ENCODE data around the gene ETS1. TPM values are rescaled to one million over a fixed set of nuclear protein-coding genes. Genes with fewer than 3 reads are reported as not detected.

Gene ETS1
- polyA plus RNA-seq, 4 donors, result 5.1 to 31.5 (median 20.9) TPM

DNA sequence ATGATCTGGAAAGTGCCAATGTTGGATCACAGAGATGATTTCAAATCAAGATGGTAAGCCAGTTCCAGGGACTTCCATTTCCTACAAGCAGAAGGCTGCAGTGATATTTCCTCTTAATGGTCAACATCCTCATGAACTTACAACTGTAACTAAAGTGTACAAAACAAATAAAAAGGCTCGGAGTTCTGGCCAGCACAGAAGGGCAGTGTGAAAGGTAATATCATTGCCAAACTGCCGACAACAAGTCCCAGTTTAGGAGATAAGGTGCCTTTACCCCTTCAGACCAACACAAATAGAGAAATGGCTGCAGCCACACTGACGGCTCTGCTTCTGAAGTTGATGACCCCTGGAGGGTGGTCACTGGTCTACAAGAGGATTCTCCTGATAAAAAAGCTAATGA is 91.1 kb downstream of the ETS1 start:
- Histone ChIP-seq H3K27ac (ENCODE audit: low read depth in 1 of 3, low read length in 2 of 3) (peak overlapping the region in 2 of 3 donors; percentile 16 to 56), H3K27me3 (ENCODE audit: control insufficient read depth in 3 of 3, insufficient read depth in 3 of 3, low read length in 3 of 3) (no peaks in the 10 kb centered on the region), H3K36me3 (ENCODE audit: control insufficient read depth in 3 of 3, insufficient read depth in 2 of 3, low read depth in 1 of 3, low read length in 3 of 3) (peaks cover 0 to 4% (median 3%) of the 10 kb centered on the region in 3 donors), H3K4me3 (ENCODE audit: low read depth in 1 of 3, low read length in 3 of 3) (no peak overlapping the region), H3K9me3 (ENCODE audit: control insufficient read depth in 2 of 2, insufficient read depth in 1 of 2, low read depth in 1 of 2, low read length in 1 of 2) (no peaks in the 10 kb centered on the region), H3K4me1 (ENCODE audit: control insufficient read depth in 3 of 3, insufficient read depth in 2 of 3, low read depth in 1 of 3, low read length in 2 of 3) (peaks cover 0 to 46% (median 0%) of the 10 kb centered on the region in 3 donors)
- 48 to 68% (median 53%) methylated on average over 3 of the region's 3 CpGs for WGBS, 3 donors
- FAIRE-seq (no peak), DNase-seq (no peak)

DNA sequence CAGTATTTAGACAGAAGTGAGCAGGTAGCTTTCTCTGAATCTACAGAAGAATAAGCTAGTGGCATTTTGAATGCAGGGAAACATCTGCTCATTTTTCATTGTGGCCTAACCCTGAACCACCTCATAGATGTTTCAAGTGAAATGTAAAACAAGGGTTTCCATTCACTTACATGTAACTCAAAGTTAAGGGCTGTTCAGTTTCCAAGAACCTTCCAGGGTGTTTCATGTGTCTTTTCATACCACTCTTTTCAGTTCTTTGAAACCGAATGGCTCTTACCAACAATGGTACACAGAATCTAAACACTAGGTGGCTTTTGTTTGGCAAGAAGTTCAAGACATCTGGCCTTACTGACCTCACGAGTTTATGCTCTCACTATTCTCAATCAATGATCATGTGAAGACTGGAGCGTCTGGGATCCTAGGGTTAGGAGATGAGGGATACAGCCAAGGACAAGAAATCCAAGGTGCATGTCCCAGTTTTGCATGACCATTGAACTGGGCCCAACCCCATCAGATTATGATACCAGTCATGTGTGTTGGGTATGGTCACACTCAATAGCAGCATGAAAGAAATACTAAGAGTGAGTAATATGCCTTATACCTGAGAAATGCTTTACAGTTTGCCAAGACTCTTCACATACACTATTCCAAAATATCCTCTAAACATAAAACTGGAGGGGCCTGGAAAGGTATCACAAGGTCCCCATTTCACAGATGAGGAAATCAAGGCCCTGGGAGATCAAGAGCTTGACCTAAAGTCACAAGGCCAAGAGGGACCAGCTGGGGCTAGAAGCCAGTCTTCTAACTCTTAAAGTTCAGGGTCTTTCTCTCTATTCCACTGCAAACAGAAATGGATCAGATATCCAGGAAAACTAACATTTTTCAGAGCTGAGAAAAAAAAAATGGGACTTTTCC is 92.7 kb downstream of the ETS1 start:
- Histone ChIP-seq H3K36me3 (ENCODE audit: control insufficient read depth in 3 of 3, insufficient read depth in 2 of 3, low read depth in 1 of 3, low read length in 3 of 3) (peaks cover 0 to 4% (median 3%) of the 10 kb centered on the region in 3 donors), H3K27me3 (ENCODE audit: control insufficient read depth in 3 of 3, insufficient read depth in 3 of 3, low read length in 3 of 3) (no peaks in the 10 kb centered on the region), H3K4me1 (ENCODE audit: control insufficient read depth in 3 of 3, insufficient read depth in 2 of 3, low read depth in 1 of 3, low read length in 2 of 3) (peaks cover 0 to 42% (median 0%) of the 10 kb centered on the region in 3 donors), H3K4me3 (ENCODE audit: low read depth in 1 of 3, low read length in 3 of 3) (no peak overlapping the region), H3K9me3 (ENCODE audit: control insufficient read depth in 2 of 2, insufficient read depth in 1 of 2, low read depth in 1 of 2, low read length in 1 of 2) (no peaks in the 10 kb centered on the region), H3K27ac (ENCODE audit: low read depth in 1 of 3, low read length in 2 of 3) (peak overlapping the region in 1 of 3 donors; percentile 71)
- WGBS, 3 donors, result 70 to 72% (median 71%) methylated on average over 3 of the region's 3 CpGs
- FAIRE-seq (no peak), DNase-seq (no peak)

DNA sequence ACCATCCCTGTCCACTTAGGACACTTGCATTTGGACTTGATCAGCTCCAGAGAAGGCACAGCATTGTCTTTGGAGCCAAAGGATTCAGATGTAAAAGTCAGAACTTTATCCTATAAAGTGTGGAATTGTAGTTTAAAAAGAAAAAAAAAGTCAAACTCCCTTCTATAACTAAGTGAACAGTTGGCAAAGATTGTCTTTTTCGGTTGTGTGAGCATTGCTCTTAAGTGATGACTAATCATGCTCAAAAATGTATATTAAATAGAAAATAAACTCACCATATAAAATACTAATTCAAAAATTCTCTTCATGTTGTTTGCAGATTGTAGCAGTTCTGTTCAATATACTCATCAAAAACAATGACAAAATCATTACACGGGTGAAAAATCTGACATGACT is 93.8 kb downstream of the ETS1 start:
- whole genome bisulfite sequencing, 3 donors, result 59 to 80% (median 67%) methylated on average over 2 of the region's 2 CpGs

DNA sequence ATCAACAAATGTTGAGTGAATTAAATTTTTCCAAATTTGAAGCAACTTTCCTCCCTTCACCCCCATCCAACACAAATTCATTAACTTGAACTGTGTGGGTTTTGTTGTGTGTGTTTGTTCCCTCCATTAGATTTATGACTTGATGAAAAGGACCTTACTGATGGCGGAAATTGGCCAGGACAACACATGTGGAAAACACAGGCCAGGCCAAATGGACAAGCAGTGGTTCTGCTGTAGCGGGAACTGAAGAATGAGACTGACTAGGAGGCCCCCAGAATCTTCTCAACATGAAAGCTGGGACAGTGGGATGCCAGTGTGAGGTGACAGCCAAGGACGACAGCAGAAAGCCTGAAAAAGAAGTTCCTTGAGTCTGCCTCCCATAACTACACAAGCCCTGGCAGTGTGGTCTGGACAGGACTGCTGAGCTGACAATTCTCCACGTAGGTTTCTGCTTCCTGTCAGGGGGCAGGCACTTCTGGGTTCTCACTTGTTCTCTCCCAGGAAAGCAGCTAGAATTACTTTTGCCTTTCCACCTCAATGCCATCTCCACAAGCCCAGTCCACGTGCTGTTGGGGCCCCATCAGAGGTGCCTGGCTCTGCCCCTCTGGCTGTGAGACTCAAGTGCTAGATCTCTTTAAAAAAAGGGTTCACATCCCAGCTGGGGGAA is 94.3 kb downstream of the ETS1 start:
- no peaks in the 10 kb centered on the region for H3K9me3 ChIP-seq (ENCODE audit: control insufficient read depth in 2 of 2, insufficient read depth in 1 of 2, low read depth in 1 of 2, low read length in 1 of 2)
- WGBS, 3 donors, result 61 to 82% (median 69%) methylated on average over 5 of the region's 5 CpGs
- peaks cover 0 to 13% (median 9%) of the 10 kb centered on the region in 3 donors for H3K36me3 ChIP-seq (ENCODE audit: control insufficient read depth in 3 of 3, insufficient read depth in 2 of 3, low read depth in 1 of 3, low read length in 3 of 3)
- no peak for DNase-seq
- peaks cover 0 to 35% (median 0%) of the 10 kb centered on the region in 3 donors for H3K4me1 ChIP-seq (ENCODE audit: control insufficient read depth in 3 of 3, insufficient read depth in 2 of 3, low read depth in 1 of 3, low read length in 2 of 3)
- FAIRE-seq, result no peak
- H3K4me3 ChIP-seq (ENCODE audit: low read depth in 1 of 3, low read length in 3 of 3), result no peak overlapping the region
- no peaks in the 10 kb centered on the region for H3K27me3 ChIP-seq (ENCODE audit: control insufficient read depth in 3 of 3, insufficient read depth in 3 of 3, low read length in 3 of 3)
- peak overlapping the region in 2 of 3 donors; percentile 1 to 55 for H3K27ac ChIP-seq (ENCODE audit: low read depth in 1 of 3, low read length in 2 of 3)

More for the DNA sequence above, 93.8 kb downstream of the ETS1 start:
- H3K36me3 ChIP-seq (ENCODE audit: control insufficient read depth in 3 of 3, insufficient read depth in 2 of 3, low read depth in 1 of 3, low read length in 3 of 3), result peaks cover 0 to 10% (median 9%) of the 10 kb centered on the region in 3 donors
- H3K27me3 ChIP-seq (ENCODE audit: control insufficient read depth in 3 of 3, insufficient read depth in 3 of 3, low read length in 3 of 3), result no peaks in the 10 kb centered on the region
- DNase-seq (no peak), FAIRE-seq (no peak)
- no peak overlapping the region for H3K4me3 ChIP-seq (ENCODE audit: low read depth in 1 of 3, low read length in 3 of 3)
- H3K4me1 ChIP-seq (ENCODE audit: control insufficient read depth in 3 of 3, insufficient read depth in 2 of 3, low read depth in 1 of 3, low read length in 2 of 3), result peaks cover 0 to 35% (median 0%) of the 10 kb centered on the region in 3 donors
- no peaks in the 10 kb centered on the region for H3K9me3 ChIP-seq (ENCODE audit: control insufficient read depth in 2 of 2, insufficient read depth in 1 of 2, low read depth in 1 of 2, low read length in 1 of 2)
- peak overlapping the region in 1 of 3 donors; percentile 55 for H3K27ac ChIP-seq (ENCODE audit: low read depth in 1 of 3, low read length in 2 of 3)

DNA sequence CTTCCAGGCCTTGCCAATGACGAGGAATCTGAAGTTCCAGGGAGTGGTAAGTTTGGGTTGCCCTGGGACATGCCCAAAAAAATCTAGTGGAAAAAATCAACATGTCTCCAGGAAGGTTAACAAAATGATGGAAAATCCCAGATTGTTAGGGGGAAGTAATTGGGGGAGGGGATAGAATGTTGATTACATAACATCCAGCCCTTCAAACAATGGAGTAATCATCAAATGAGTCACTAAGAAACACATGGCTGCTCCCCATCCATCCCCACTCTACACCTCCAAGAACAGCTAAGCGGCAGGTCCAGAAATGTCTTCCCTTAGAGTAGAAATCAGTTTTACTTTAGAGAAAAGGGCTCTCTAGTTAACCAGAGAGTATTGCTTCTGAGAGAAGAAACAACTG is 94.9 kb downstream of the ETS1 start:
- Histone ChIP-seq H3K36me3 (ENCODE audit: control insufficient read depth in 3 of 3, insufficient read depth in 2 of 3, low read depth in 1 of 3, low read length in 3 of 3) (peaks cover 0 to 14% (median 9%) of the 10 kb centered on the region in 3 donors), H3K4me1 (ENCODE audit: control insufficient read depth in 3 of 3, insufficient read depth in 2 of 3, low read depth in 1 of 3, low read length in 2 of 3) (peaks cover 0 to 31% (median 0%) of the 10 kb centered on the region in 3 donors), H3K9me3 (ENCODE audit: control insufficient read depth in 2 of 2, insufficient read depth in 1 of 2, low read depth in 1 of 2, low read length in 1 of 2) (no peaks in the 10 kb centered on the region), H3K27me3 (ENCODE audit: control insufficient read depth in 3 of 3, insufficient read depth in 3 of 3, low read length in 3 of 3) (no peaks in the 10 kb centered on the region), H3K27ac (ENCODE audit: low read depth in 1 of 3, low read length in 2 of 3) (peak overlapping the region in 1 of 3 donors; percentile 61), H3K4me3 (ENCODE audit: low read depth in 1 of 3, low read length in 3 of 3) (no peak overlapping the region)
- DNase-seq (no peak), FAIRE-seq (no peak)
- WGBS, 3 donors, result 70 to 77% (median 73%) methylated on average over 2 of the region's 2 CpGs

DNA sequence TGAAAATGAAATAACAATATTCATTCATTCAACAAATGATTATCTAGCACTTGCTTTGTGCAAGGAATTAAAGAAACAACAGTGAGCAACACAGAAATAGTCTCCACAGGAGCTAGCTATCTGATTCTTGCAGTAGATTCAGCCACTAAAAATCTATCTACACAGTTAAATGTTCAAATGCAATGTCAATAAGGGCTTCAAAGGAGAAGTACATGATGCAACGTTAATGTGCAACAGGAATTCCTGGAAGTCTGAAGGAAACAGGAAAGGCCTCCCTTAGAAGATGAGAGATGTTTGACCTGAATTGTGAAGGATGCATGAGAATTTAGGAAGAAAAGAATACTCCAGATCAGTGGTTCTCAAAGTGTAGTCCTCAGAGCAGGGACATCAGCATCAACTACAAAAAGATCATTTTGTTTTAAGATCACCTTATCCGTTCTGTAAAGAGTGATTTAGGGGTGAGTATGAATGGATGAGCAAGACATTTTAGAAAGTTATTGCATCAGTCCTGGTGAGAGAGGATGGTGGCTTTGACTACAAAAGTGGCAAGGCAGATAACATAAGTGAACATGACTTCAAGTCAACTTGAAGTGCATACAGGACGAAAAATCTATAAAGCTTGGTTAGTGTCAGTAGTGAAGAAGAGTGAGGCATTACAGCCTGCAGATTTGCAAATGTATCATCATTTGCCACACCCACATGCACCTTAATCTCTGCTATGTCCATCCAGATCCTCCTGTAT is 96.0 kb downstream of the ETS1 start:
- no peaks in the 10 kb centered on the region for H3K27me3 ChIP-seq (ENCODE audit: control insufficient read depth in 3 of 3, insufficient read depth in 3 of 3, low read length in 3 of 3)
- peak overlapping the region in 1 of 3 donors; percentile 29 for H3K27ac ChIP-seq (ENCODE audit: low read depth in 1 of 3, low read length in 2 of 3)
- WGBS, 3 donors, result 57 to 74% (median 59%) methylated on average over 3 of the region's 3 CpGs
- DNase-seq, result no peak
- H3K36me3 ChIP-seq (ENCODE audit: control insufficient read depth in 3 of 3, insufficient read depth in 2 of 3, low read depth in 1 of 3, low read length in 3 of 3), result peaks cover 0 to 17% (median 6%) of the 10 kb centered on the region in 3 donors
- peaks cover 0 to 22% (median 0%) of the 10 kb centered on the region in 3 donors for H3K4me1 ChIP-seq (ENCODE audit: control insufficient read depth in 3 of 3, insufficient read depth in 2 of 3, low read depth in 1 of 3, low read length in 2 of 3)
- H3K9me3 ChIP-seq (ENCODE audit: control insufficient read depth in 2 of 2, insufficient read depth in 1 of 2, low read depth in 1 of 2, low read length in 1 of 2), result no peaks in the 10 kb centered on the region
- H3K4me3 ChIP-seq (ENCODE audit: low read depth in 1 of 3, low read length in 3 of 3), result no peak overlapping the region
- FAIRE-seq, result no peak

DNA sequence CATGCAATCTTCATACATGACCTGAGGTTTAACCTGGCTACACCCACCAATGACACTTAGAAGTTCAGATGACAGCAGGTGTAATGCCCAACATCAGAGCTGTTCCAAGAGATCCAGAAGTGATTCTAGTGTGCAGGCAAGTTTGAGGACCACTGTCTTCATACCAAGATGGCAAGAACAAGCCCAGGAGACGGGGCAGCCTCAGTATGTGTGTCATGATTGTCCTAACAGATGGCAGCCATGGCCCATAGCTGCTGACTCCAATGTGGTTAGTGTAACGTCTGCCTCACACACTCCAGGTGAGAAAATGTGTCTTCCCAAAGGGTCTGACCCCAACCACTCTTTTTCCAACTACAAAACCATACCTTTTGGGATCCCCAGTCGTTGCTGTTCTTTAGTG is 97.3 kb downstream of the ETS1 start:
- no peak for FAIRE-seq
- WGBS, 3 donors, result 60 to 64% (median 60%) methylated on average over 3 of the region's 3 CpGs
- H3K36me3 ChIP-seq (ENCODE audit: control insufficient read depth in 3 of 3, insufficient read depth in 2 of 3, low read depth in 1 of 3, low read length in 3 of 3), result peaks cover 0 to 17% (median 9%) of the 10 kb centered on the region in 3 donors
- H3K9me3 ChIP-seq (ENCODE audit: control insufficient read depth in 2 of 2, insufficient read depth in 1 of 2, low read depth in 1 of 2, low read length in 1 of 2), result no peaks in the 10 kb centered on the region
- no peak for DNase-seq
- no peaks in the 10 kb centered on the region for H3K27me3 ChIP-seq (ENCODE audit: control insufficient read depth in 3 of 3, insufficient read depth in 3 of 3, low read length in 3 of 3)
- H3K4me1 ChIP-seq (ENCODE audit: control insufficient read depth in 3 of 3, insufficient read depth in 2 of 3, low read depth in 1 of 3, low read length in 2 of 3), result peaks cover 0 to 20% (median 0%) of the 10 kb centered on the region in 3 donors
- H3K27ac ChIP-seq (ENCODE audit: low read depth in 1 of 3, low read length in 2 of 3), result peak overlapping the region in 1 of 3 donors; percentile 4
- no peak overlapping the region for H3K4me3 ChIP-seq (ENCODE audit: low read depth in 1 of 3, low read length in 3 of 3)

DNA sequence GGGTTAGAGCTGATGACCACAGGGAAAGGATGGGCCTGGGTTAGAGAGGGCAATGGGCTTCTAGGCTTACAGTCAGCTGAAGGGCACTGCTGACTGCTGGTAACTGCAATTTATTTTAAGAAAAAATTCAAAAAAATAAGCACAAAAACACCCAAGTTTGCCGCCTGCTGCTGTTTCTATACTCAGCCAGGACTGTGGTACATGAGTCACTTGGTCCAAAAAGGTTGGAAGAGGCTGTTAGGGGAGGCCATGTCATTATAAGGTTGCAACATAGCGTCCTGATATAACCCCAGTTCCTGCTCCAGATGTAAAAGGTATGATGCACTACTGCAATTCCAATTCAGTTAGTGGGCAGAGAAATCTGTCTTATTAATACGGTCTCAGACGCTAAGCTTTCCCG is 98.9 kb downstream of the ETS1 start:
- peaks cover 0 to 14% (median 0%) of the 10 kb centered on the region in 3 donors for H3K4me1 ChIP-seq (ENCODE audit: control insufficient read depth in 3 of 3, insufficient read depth in 2 of 3, low read depth in 1 of 3, low read length in 2 of 3)
- 85 to 92% (median 91%) methylated on average over 5 of the region's 5 CpGs for WGBS, 3 donors

More for the DNA sequence above, 98.9 kb downstream of the ETS1 start:
- Histone ChIP-seq H3K36me3 (ENCODE audit: control insufficient read depth in 3 of 3, insufficient read depth in 2 of 3, low read depth in 1 of 3, low read length in 3 of 3) (peaks cover 0 to 22% (median 9%) of the 10 kb centered on the region in 3 donors), H3K9me3 (ENCODE audit: control insufficient read depth in 2 of 2, insufficient read depth in 1 of 2, low read depth in 1 of 2, low read length in 1 of 2) (no peaks in the 10 kb centered on the region), H3K27ac (ENCODE audit: low read depth in 1 of 3, low read length in 2 of 3) (peak overlapping the region in 1 of 3 donors; percentile 80), H3K27me3 (ENCODE audit: control insufficient read depth in 3 of 3, insufficient read depth in 3 of 3, low read length in 3 of 3) (no peaks in the 10 kb centered on the region), H3K4me3 (ENCODE audit: low read depth in 1 of 3, low read length in 3 of 3) (no peak overlapping the region)
- no peak for DNase-seq
- FAIRE-seq, result no peak

Data from small intestine (tissue), 7 donors.